Cerebellar cortex (tissue), 1 donor: Measurements from ENCODE around the gene SETD7.
"Not testable (repeated sequence)": the region's sequence is repeated elsewhere in the genome, so short reads cannot be mapped to it uniquely, and the experiment has no call there.

Source experiments
- DNase-seq: peaks from one replicate; pipeline ENCODE4 v3.0.0-alpha.2; 2015; ENCODE audit warnings: low spot score

SETD7 gene

GRCh38 chr4:139468756-139469155 lies 87.3 kb downstream of the SETD7 start:
- not testable (repeated sequence) for DNase-seq

GRCh38 chr4:139465922-139466321 lies 90.1 kb downstream of the SETD7 start:
- no peak for DNase-seq

DNA sequence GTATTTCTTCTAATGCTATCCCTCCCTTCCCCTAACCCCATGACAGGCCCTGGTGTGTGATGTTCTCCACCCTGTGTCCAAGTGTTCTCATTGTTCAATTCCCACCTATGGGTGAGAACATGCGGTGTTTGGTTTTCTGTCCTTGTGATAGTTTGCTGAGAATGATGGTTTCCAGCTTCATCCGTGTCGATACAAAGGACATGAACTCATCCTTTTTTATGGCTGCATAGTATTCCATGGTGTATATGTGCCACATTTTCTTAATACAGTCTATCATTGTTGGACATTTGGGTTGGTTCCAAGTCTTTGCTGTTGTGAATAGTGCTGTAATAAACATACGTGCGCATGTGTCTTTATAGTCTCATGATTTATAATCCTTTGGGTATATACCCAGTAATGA lies 91.5 kb downstream of the SETD7 start:
- not testable (repeated sequence) for DNase-seq

- DNase-seq, result no peak
Measured at GRCh38 chr4:139461022-139461628, 94.9 kb downstream of the SETD7 start.

DNA sequence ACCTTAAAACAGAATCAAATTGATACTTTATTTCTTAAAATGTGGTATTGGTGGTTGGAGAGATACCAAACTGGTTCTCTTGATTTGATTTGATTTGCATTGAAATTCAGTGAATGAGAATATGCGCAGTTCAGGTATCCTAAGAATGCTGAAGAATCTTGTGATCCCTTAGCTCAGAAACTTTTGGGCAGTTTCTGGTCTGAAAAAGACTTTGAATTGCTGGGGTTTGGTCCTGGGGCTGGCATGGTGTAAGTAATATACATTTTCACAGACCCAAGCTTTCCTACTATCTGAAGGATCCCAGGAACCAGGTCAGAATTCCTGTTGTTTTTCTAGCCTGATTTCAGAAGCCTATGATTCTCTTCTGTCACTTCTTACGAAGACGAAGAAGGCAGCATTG lies 95.5 kb downstream of the SETD7 start:
- no peak for DNase-seq

GRCh38 chr4:139458999-139459398 lies 97.0 kb downstream of the SETD7 start:
- no peak for DNase-seq

DNA sequence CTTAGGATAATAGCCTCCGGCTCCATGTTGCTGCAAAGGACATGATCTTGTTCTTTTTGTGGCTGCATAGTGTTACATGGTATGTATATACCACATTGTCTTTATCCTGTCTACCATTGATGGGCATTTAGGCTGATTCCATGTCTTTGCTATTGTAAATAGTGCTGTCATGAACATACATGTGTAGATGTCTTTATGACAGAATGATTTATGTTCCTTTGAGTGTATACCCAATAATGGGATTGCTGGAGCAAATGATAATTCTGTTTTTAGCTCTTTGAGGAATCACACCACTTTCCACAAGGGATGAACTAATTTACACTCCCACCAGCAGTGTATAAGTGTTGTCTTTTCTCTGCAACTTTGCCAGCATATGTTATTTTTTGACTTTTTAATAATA lies 97.5 kb downstream of the SETD7 start:
- DNase-seq, result no peak

- peak; percentile 42 for DNase-seq
Measured at GRCh38 chr4:139457318-139457717, 98.7 kb downstream of the SETD7 start.

- DNase-seq, result no peak
Measured at GRCh38 chr4:139455126-139455538, 100.9 kb downstream of the SETD7 start.

DNA sequence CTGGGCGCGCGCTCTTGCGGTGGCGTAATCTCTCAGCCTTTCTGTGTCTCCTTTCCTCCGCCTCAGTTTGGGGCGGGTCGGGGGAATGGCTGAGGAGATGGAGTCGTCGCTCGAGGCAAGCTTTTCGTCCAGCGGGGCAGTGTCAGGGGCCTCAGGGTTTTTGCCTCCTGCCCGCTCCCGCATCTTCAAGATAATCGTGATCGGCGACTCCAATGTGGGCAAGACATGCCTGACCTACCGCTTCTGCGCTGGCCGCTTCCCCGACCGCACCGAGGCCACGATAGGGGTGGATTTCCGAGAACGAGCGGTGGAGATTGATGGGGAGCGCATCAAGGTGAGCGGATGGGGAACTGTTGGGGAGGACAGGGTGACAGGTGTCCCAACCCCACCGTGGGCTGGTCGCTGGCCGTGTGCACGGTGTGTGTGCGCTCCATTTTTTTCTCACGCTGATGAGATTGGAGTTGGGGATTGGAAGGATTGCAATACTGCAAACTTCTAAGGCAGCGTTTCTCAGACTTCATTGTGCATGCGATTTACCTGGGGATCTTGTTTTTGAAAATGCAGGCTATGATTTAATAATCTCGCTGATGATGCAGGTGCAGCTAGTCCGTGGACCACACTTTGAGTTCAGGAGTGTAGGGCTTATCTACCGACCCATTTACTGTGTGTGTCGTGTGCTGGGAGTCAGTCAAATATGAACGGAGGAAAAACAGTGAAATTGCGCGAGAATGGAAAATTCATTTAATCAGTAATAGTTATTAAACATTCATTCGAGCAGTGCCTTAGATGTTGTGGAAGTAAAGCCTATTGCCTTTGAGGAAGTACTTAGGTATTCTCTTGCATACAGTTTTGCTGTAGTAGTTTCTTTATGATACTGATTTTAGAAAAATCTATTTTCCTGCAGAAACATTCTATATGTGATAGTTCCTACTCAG lies 101.6 kb downstream of the SETD7 start, which contains the start of gene RAB33B:
RAB33B (plus strand) TSS at position 11 of the 935 bp plus-strand sequence; CDS start at position 86, 75 bp downstream.
- DNase-seq, result no peak

GRCh38 chr4:139453371-139454110 lies 102.5 kb downstream of the SETD7 start:
- peak; percentile 97 for DNase-seq

DNA sequence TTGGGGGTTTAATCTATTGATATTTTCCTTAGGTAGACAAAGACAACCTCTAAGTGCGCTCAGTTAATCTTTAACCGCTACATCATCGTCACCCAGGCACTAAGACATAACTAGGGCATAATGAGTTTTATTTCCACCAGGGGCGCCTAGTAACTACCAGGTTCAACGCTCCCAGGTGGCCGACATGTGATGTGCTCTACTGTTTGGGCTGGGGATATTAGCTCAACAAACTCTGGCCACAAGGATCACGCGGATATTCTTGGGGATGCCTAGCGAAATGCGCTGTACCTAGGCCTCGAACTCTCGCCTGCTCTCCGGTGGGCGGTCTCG lies 103.0 kb downstream of the SETD7 start:
- DNase-seq, result no peak

DNA sequence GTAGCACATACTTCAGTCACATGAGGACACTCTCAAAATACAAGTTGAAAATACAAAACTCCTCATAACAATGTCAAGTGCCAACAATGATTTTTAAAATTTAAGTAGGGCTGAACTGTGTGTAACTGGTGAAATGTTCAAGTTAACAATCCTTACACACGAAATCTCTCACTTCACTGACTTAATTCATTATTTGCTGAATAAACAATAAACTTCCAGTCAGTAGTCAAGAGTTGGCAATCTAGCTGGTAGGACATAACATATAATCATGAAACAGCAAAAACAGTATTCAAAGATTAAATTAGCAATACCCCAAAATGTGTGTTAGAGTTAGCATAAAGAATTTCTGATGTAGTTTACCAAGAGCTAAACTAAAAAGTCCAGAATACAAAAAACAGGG lies 104.0 kb downstream of the SETD7 start:
- no peak for DNase-seq

- DNase-seq, result no peak
Measured at GRCh38 chr4:139450586-139450985, 105.4 kb downstream of the SETD7 start.

- not testable (repeated sequence) for DNase-seq
Measured at GRCh38 chr4:139447078-139447477, 108.9 kb downstream of the SETD7 start.
